Activated CD8-positive, alpha-beta T cell treated with anti-CD3 and anti-CD28 coated beads, Interleukin-2, amount 10 ng/mL, durations not matched to agents 7 days and 5 days (primary cell): Measurements from ENCODE around the gene GPC6. TPM values are rescaled to one million over a fixed set of nuclear protein-coding genes. Genes with fewer than 3 reads are reported as not detected.

ENCODE experiments used
- ATAC-seq: fragments of 150-1000 bp; cut with Tn5 transposase; one replicate; pipeline ENCODE4 v1.10.0; 2021; ENCODE audit warnings: moderate library complexity
- CTCF ChIA-PET: fragments of 350-600 bp; sonication (Branson Sonifier 250); formaldehyde crosslinking; loops from one replicate; lab custom pipeline; 2021; ENCODE audit warnings: antibody characterized with exemption; lab: Charles Lee
- POLR2A ChIA-PET: fragments of 350-600 bp; sonication (Branson Sonifier 250); formaldehyde crosslinking; loops from one replicate; lab custom pipeline; 2021; ENCODE audit warnings: antibody characterized with exemption; lab: Charles Lee
- DNase-seq: peaks from one replicate; pipeline ENCODE4 v3.0.0-alpha.2; 2020
- H3K27ac Mint-ChIP-seq: one replicate; pipeline ENCODE4 v1.8.0; 2021; ENCODE audit warnings: mild to moderate bottlenecking, mixed read lengths
- H3K27me3 Mint-ChIP-seq: one replicate; pipeline ENCODE4 v1.8.0; 2021; ENCODE audit warnings: low read depth, mixed read lengths
- H3K36me3 Mint-ChIP-seq: one replicate; pipeline ENCODE4 v1.8.0; 2021; ENCODE audit warnings: low read depth, mixed read lengths
- H3K4me1 Mint-ChIP-seq: one replicate; pipeline ENCODE4 v1.8.0; 2021; ENCODE audit warnings: low read depth, mixed read lengths
- H3K4me3 Mint-ChIP-seq: one replicate; pipeline ENCODE4 v1.8.0; 2021; ENCODE audit warnings: mild to moderate bottlenecking, mixed read lengths
- H3K9me3 Mint-ChIP-seq: one replicate; pipeline ENCODE4 v1.8.0; 2022; ENCODE audit warnings: mixed read lengths; ENCODE audit not compliant: insufficient read depth
- total RNA-seq, 2 experiments: library from RNA; stranded (reverse); gene quantifications; one replicate each; pipeline ENCODE4 v1.2.3, GENCODE V29; 2021

The GPC6 gene
- total RNA-seq, 2 experiments from 2014 or later = not detected

GRCh38 chr13:94269557-94269956 lies 1043.0 kb downstream of the GPC6 start:
- no peaks in the 10 kb centered on the region for H3K36me3 Mint-ChIP-seq
- H3K27ac Mint-ChIP-seq = no peak overlapping the region
- ATAC-seq = no peak
- H3K4me3 Mint-ChIP-seq = no peak overlapping the region
- ChIA-PET POLR2A (no interaction called here), CTCF (interaction anchor here (1.3 kb wide), 1 partner anchor 348 kb away, joined by 3 read pairs; no protein-coding TSS in a partner anchor)
- H3K9me3 Mint-ChIP-seq = no peaks in the 10 kb centered on the region
- no peaks in the 10 kb centered on the region for H3K27me3 Mint-ChIP-seq
- no peak for DNase-seq
- H3K4me1 Mint-ChIP-seq = no peaks in the 10 kb centered on the region

DNA sequence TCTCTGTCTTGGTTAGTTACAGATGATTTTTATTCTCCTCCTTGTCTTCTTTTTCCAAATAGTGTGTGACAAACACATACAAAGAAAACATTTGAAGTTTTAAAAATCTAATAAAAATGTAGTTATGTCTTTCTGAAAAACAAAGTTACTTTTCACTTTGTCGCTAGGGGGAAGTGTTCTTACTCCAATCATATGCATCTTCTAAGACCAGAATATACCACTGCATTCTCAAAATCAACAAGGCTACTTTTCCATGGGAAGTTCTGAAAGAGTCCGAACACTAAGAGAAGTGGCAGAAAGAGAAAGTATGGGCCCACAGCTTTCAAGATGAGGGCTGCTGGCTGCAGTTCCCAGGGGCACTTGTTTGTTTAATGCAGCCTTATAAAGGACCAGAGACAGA lies 1043.9 kb downstream of the GPC6 start:
- no peak overlapping the region for H3K4me3 Mint-ChIP-seq
- H3K36me3 Mint-ChIP-seq = no peaks in the 10 kb centered on the region
- CTCF ChIA-PET = no interaction called here
- POLR2A ChIA-PET = no interaction called here
- no peak for ATAC-seq
- H3K4me1 Mint-ChIP-seq = no peaks in the 10 kb centered on the region
- H3K27me3 Mint-ChIP-seq = no peaks in the 10 kb centered on the region
- DNase-seq = no peak
- no peak overlapping the region for H3K27ac Mint-ChIP-seq
- H3K9me3 Mint-ChIP-seq = no peaks in the 10 kb centered on the region

- Mint-ChIP-seq H3K27ac (no peak overlapping the region), H3K4me3 (no peak overlapping the region)
Measured at GRCh38 chr13:94272038-94272437, 1045.4 kb downstream of the GPC6 start.

DNA sequence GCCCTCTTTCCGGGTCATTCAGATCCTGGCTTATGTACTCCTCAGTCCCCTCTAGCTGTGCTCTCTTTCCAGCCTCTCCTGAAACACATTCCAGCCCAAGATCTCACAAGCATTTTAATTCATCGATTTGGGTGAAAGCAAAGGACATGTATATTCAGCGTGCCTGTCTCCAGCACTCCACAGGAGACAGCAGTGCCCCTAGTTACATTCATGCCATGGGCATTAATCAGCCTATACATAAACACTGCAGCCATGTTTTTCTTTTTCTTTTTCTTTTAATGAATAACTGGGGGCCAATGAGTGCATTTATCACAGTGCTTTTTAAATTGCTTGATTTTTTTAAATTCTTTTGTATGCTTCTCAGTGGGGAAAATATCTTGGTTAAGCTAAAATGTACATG lies 1053.7 kb downstream of the GPC6 start:
- Mint-ChIP-seq H3K27me3 (peaks cover 1% of the 10 kb centered on the region), H3K4me3 (no peak overlapping the region), H3K36me3 (no peaks in the 10 kb centered on the region), H3K9me3 (peaks cover 7% of the 10 kb centered on the region), H3K27ac (no peak overlapping the region), H3K4me1 (no peaks in the 10 kb centered on the region)
- ChIA-PET POLR2A (no interaction called here), CTCF (no interaction called here)
- no peak for ATAC-seq
- no peak for DNase-seq

More at GRCh38 chr13:94272038-94272437, 1045.4 kb downstream of the GPC6 start:
- DNase-seq = no peak
- H3K36me3 Mint-ChIP-seq = no peaks in the 10 kb centered on the region
- ChIA-PET POLR2A (no interaction called here), CTCF (no interaction called here)
- H3K9me3 Mint-ChIP-seq = no peaks in the 10 kb centered on the region
- H3K4me1 Mint-ChIP-seq = no peaks in the 10 kb centered on the region
- no peaks in the 10 kb centered on the region for H3K27me3 Mint-ChIP-seq
- no peak for ATAC-seq

DNA sequence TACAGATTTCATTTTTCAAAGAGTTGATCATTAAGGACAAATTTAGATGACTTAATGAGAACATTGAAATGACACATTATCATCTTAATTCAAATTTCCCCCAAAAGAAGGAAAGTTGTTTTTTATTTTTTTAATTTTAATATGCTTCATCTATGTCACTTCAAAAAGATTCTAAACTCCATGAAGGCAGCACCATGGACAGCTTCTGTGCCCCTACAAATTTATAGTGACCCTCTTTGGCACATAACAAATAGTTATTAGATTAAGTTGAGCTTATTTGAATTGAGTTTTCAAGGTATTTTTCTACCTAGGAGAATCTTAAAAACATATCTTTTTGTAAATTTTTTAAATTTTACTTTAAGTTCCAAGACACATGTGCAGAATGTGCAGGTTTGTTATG lies 1054.2 kb downstream of the GPC6 start:
- ChIA-PET CTCF (no interaction called here), POLR2A (no interaction called here)

GRCh38 chr13:94286581-94286980 lies 1060.0 kb downstream of the GPC6 start:
- Mint-ChIP-seq H3K4me1 (no peaks in the 10 kb centered on the region), H3K36me3 (no peaks in the 10 kb centered on the region), H3K9me3 (no peaks in the 10 kb centered on the region), H3K27ac (no peak overlapping the region), H3K4me3 (no peak overlapping the region), H3K27me3 (peaks cover 1% of the 10 kb centered on the region)
- POLR2A ChIA-PET = no interaction called here
- CTCF ChIA-PET = no interaction called here
- DNase-seq (no peak), ATAC-seq (no peak)

More for the DNA sequence above, 1054.2 kb downstream of the GPC6 start:
- peaks cover 1% of the 10 kb centered on the region for H3K27me3 Mint-ChIP-seq
- DNase-seq = no peak
- H3K4me1 Mint-ChIP-seq = no peaks in the 10 kb centered on the region
- no peak overlapping the region for H3K27ac Mint-ChIP-seq
- H3K36me3 Mint-ChIP-seq = no peaks in the 10 kb centered on the region
- no peak for ATAC-seq
- H3K4me3 Mint-ChIP-seq = no peak overlapping the region
- peaks cover 7% of the 10 kb centered on the region for H3K9me3 Mint-ChIP-seq

DNA sequence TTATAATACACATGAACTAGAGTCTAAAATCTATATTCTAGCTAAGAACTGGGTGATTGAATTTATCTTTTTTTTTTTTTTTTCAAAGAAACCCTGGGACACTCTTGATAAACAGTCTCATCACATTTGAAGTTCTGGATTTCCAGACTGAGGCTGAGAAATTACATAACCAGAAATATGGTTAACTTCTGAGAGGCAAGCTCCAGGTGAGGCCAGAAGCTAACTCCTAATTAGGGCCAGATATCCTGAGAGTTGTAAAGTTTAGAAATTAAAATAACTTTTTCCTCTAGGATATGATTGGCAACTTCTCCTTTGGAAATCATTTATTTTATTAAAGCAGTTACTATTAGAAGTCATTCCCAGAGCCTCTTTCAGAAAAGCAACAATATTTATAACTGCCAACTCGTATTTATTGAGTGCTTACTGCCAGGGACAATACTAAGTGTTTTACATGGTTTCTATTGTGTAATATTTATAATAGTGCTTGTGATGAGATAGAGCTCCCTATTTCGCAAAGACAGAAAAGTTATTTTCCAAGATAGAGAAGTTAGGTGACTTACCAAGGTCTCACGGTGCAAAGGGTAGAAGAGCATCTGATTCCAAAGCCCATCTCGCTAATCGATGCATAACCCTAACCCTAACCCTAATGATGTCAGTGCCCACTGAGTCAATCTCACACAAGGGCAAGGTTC lies 1065.2 kb downstream of the GPC6 start:
- CTCF ChIA-PET = no interaction called here
- Mint-ChIP-seq H3K36me3 (no peaks in the 10 kb centered on the region), H3K27me3 (no peaks in the 10 kb centered on the region), H3K4me3 (no peak overlapping the region), H3K4me1 (no peaks in the 10 kb centered on the region), H3K27ac (no peak overlapping the region), H3K9me3 (no peaks in the 10 kb centered on the region)
- ATAC-seq (no peak), DNase-seq (no peak)
- POLR2A ChIA-PET = no interaction called here

DNA sequence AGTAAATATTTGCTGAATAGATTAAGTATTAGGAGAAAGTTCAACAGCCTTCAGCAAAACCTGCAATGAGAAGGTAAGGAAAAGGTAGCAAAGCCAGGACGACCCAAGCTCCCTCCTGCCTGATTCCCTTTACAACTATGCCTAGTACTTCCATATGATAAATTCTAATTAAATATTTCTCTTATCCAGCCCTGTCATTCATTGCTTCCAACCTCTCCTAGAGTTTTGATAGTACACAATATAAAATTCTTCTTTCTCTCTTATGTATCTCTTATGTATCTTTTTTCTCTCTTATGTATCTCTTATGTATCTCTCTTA lies 1065.7 kb downstream of the GPC6 start:
- H3K27ac Mint-ChIP-seq = no peak overlapping the region
- no peaks in the 10 kb centered on the region for H3K27me3 Mint-ChIP-seq
- H3K9me3 Mint-ChIP-seq = no peaks in the 10 kb centered on the region
- ChIA-PET POLR2A (no interaction called here), CTCF (no interaction called here)
- H3K4me1 Mint-ChIP-seq = no peaks in the 10 kb centered on the region
- H3K36me3 Mint-ChIP-seq = no peaks in the 10 kb centered on the region
- DNase-seq (no peak), ATAC-seq (no peak)
- H3K4me3 Mint-ChIP-seq = no peak overlapping the region

GRCh38 chr13:94296471-94296870 lies 1069.9 kb downstream of the GPC6 start:
- H3K27ac Mint-ChIP-seq = no peak overlapping the region
- ChIA-PET POLR2A (no interaction called here), CTCF (no interaction called here)
- no peaks in the 10 kb centered on the region for H3K9me3 Mint-ChIP-seq
- no peak overlapping the region for H3K4me3 Mint-ChIP-seq
- DNase-seq (no peak), ATAC-seq (no peak)
- H3K4me1 Mint-ChIP-seq = no peaks in the 10 kb centered on the region
- no peaks in the 10 kb centered on the region for H3K27me3 Mint-ChIP-seq
- no peaks in the 10 kb centered on the region for H3K36me3 Mint-ChIP-seq

- POLR2A ChIA-PET = no interaction called here
- Mint-ChIP-seq H3K4me3 (no peak overlapping the region), H3K9me3 (peaks cover 5% of the 10 kb centered on the region), H3K36me3 (no peaks in the 10 kb centered on the region), H3K27me3 (no peaks in the 10 kb centered on the region), H3K27ac (no peak overlapping the region), H3K4me1 (no peaks in the 10 kb centered on the region)
- DNase-seq = no peak
- CTCF ChIA-PET = interaction anchor here (0.6 to 0.9 kb wide), 2 partner anchors 39 to 48 kb away, joined by 3 read pairs; no protein-coding TSS in a partner anchor
- no peak for ATAC-seq
Measured at GRCh38 chr13:94298346-94298745, 1071.7 kb downstream of the GPC6 start.

DNA sequence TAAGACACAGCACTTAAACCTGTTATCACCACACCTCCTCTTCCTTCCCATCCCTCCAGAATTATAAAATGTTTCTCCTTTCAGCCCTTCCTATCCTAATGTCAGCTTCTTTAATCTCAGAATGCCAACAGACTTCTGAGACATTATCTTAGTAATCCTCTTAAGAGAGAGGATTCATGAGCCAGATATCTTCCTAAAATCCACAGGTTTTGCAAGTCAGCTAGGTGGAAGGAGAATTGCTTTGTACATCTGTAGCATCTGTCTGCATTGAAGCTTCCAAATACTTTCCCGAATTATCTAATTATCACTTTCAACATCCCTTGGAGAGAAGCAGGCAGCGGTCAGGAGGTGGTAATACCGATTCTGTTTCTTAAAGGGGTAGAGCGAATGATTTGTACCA lies 1073.8 kb downstream of the GPC6 start:
- H3K9me3 Mint-ChIP-seq = peaks cover 5% of the 10 kb centered on the region
- ChIA-PET POLR2A (no interaction called here), CTCF (no interaction called here)
- no peak overlapping the region for H3K27ac Mint-ChIP-seq
- ATAC-seq (no peak), DNase-seq (no peak)
- no peaks in the 10 kb centered on the region for H3K27me3 Mint-ChIP-seq
- H3K36me3 Mint-ChIP-seq = no peaks in the 10 kb centered on the region
- H3K4me1 Mint-ChIP-seq = no peaks in the 10 kb centered on the region
- no peak overlapping the region for H3K4me3 Mint-ChIP-seq

DNA sequence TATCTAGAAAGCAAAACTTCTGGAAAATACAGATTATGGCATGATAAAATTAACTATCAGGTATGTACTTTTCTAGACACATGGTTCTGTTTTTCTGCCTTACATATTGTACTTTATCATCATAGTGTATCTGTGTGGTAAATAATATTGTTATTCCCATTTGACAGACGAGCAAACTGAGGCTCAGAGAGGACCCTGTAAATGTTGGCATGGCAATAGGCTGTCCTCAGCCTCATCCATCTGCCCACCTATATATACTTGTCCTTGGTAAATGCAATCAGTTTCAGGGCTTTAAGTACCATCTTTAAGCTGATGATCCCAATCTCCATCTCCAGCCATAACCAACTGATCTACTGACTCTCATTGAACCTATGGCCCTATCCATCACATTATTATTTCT lies 1074.9 kb downstream of the GPC6 start:
- H3K4me1 Mint-ChIP-seq = no peaks in the 10 kb centered on the region
- DNase-seq (no peak), ATAC-seq (no peak)
- no peak overlapping the region for H3K4me3 Mint-ChIP-seq
- H3K9me3 Mint-ChIP-seq = peaks cover 5% of the 10 kb centered on the region
- no peaks in the 10 kb centered on the region for H3K36me3 Mint-ChIP-seq
- ChIA-PET POLR2A (no interaction called here), CTCF (no interaction called here)
- H3K27me3 Mint-ChIP-seq = no peaks in the 10 kb centered on the region
- no peak overlapping the region for H3K27ac Mint-ChIP-seq
